Neural crest cell (in vitro differentiated cells): Measurements from ENCODE around the gene THBD. TPM values are rescaled to one million over a fixed set of nuclear protein-coding genes. Genes with fewer than 3 reads are reported as not detected.
A peak's percentile ranks its signal among the peaks of the same experiment; 100 is the strongest.

Experiments used
- DNase-seq: peaks from one replicate; pipeline ENCODE4 v3.0.0; 2021; ENCODE audit warnings: low read depth, mixed read lengths, low spot score
- H3K27ac Mint-ChIP-seq: one replicate; pipeline ENCODE4 v1.8.0; 2021; ENCODE audit warnings: mild to moderate bottlenecking, mixed read lengths; ENCODE audit not compliant: unreplicated experiment
- H3K27me3 Mint-ChIP-seq: 2 replicates; pipeline ENCODE4 v1.8.0; 2021; ENCODE audit warnings: low read depth, mild to moderate bottlenecking, mixed read lengths
- H3K36me3 Mint-ChIP-seq: 2 replicates; pipeline ENCODE4 v1.8.0; 2021; ENCODE audit warnings: low read depth, mild to moderate bottlenecking, mixed read lengths
- H3K4me1 Mint-ChIP-seq: 2 replicates; pipeline ENCODE4 v1.8.0; 2021; ENCODE audit warnings: mixed read lengths
- H3K4me3 Mint-ChIP-seq: one replicate; pipeline ENCODE4 v1.8.0; 2021; ENCODE audit warnings: mild to moderate bottlenecking, mixed read lengths
- H3K9me3 Mint-ChIP-seq: 2 replicates; pipeline ENCODE4 v1.8.0; 2021; ENCODE audit warnings: mixed read lengths
- CTCF ChIP-seq: fragments of 200-600 bp; sonication (generic); conservative IDR thresholded peaks from 2 replicates; pipeline ENCODE4 v1.5.0; 2021; ENCODE audit warnings: antibody characterized with exemption, mild to moderate bottlenecking
- total RNA-seq: library from RNA; stranded (reverse); gene quantifications from 2 replicates; pipeline ENCODE4 v1.2.1, GENCODE V29; 2021

The THBD gene
- total RNA-seq, 1 donor from 2014 or later, result 0.12 TPM

DNA sequence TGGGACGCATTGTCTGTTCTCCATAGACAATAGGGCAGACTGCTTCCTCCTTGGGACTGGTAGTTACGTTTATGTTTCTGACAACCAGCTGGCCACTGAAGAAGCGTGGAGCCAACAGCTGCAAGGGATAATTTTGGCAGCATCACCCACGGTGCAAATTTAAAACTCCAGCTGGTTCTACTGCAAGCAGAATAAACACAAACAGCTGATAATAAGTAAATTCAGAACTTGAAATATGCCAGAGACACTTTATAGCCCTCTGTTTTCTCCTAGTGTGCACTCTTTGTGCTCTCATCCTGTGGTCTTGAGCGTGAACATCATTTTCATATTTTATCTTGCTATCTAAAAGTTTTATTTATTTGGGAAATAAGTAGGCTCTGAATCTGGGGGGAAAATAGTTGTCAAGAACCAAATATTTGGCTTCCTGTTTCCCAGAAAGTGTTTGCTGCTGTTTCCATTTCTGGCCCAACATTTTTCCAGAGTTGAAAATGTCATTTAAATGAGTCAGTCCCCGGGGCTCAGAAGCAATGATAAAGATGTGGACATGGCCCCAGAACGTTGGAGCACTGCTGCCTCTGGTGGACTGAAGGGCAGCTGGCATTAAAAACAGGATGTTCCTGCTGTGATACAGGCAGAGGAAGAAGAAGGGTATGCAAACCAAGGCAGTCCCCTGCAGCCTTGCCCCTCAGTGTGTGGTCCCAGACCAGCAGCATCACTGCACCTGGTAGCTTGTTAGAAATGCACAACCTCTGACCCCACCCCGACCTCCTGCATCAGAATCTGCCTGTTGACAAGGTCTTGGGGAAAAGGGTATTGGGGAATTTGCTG is 12.5 kb upstream of the THBD start:
- Mint-ChIP-seq H3K4me1 (peaks cover 22% of the 10 kb centered on the region), H3K27ac (no peak overlapping the region), H3K27me3 (peaks cover 10% of the 10 kb centered on the region), H3K9me3 (no peaks in the 10 kb centered on the region), H3K4me3 (no peak overlapping the region), H3K36me3 (no peaks in the 10 kb centered on the region)
- peak; percentile 48 for TF ChIP-seq CTCF
- DNase-seq, result no peak

DNA sequence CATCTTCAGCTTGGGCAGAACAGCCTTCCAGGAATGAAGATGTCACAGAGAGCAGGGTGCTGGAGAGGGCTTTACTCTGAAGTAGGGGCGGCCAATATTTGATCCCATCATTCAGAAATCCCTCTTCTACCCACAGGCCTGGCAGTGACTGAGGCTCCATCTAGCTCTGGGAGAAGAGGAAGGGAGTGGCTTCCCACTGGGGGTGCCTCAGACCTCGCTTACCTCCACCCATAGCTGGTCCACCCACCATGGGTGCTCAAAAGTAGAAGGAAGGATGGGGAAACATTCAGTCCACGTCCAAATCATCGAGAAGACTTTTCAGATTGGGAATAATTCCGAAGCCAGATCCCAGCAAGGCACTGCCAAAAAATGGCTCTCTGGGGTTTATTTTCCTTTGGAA is 11.8 kb upstream of the THBD start:
- DNase-seq, result no peak
- H3K4me1 Mint-ChIP-seq, result peaks cover 22% of the 10 kb centered on the region
- H3K36me3 Mint-ChIP-seq, result no peaks in the 10 kb centered on the region
- TF ChIP-seq CTCF, result no peak
- H3K4me3 Mint-ChIP-seq, result no peak overlapping the region
- H3K27me3 Mint-ChIP-seq, result peaks cover 10% of the 10 kb centered on the region
- H3K27ac Mint-ChIP-seq, result no peak overlapping the region
- H3K9me3 Mint-ChIP-seq, result peaks cover 3% of the 10 kb centered on the region

DNA sequence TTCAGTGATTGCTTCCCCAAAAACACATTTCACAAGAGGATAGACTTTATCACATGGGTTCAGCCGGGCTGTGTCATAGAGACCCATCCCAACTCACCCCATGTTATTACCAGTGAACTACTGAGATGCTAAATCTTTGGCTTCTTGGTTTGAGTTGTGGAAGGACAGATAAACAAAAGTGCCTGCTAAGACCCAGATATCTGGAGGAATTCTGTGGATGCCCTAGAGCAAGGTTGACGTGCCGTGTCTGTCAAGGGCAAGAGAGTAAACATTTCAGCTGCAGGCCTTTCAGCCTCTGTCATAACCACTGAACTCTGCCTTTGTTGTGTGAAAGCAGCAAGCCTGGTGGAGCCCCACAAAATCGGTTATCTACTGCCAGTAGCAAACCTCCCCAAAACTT is 11.2 kb upstream of the THBD start:
- no peak for TF ChIP-seq CTCF
- DNase-seq, result no peak
- H3K9me3 Mint-ChIP-seq, result peaks cover 3% of the 10 kb centered on the region
- peaks cover 13% of the 10 kb centered on the region for H3K27me3 Mint-ChIP-seq
- no peak overlapping the region for H3K27ac Mint-ChIP-seq
- H3K36me3 Mint-ChIP-seq, result no peaks in the 10 kb centered on the region
- no peak overlapping the region for H3K4me3 Mint-ChIP-seq
- H3K4me1 Mint-ChIP-seq, result peaks cover 22% of the 10 kb centered on the region

GRCh38 chr20:23059846-23060245 is 10.4 kb upstream of the THBD start:
- H3K4me1 Mint-ChIP-seq, result peaks cover 15% of the 10 kb centered on the region
- H3K9me3 Mint-ChIP-seq, result peaks cover 3% of the 10 kb centered on the region

GRCh38 chr20:23059001-23059400 is 9.5 kb upstream of the THBD start:
- H3K36me3 Mint-ChIP-seq, result no peaks in the 10 kb centered on the region
- no peak for DNase-seq
- H3K9me3 Mint-ChIP-seq, result peaks cover 3% of the 10 kb centered on the region
- H3K27me3 Mint-ChIP-seq, result peaks cover 27% of the 10 kb centered on the region
- H3K27ac Mint-ChIP-seq, result no peak overlapping the region
- H3K4me3 Mint-ChIP-seq, result no peak overlapping the region
- H3K4me1 Mint-ChIP-seq, result peaks cover 13% of the 10 kb centered on the region
- TF ChIP-seq CTCF, result no peak

More at GRCh38 chr20:23059846-23060245, 10.4 kb upstream of the THBD start:
- no peak overlapping the region for H3K4me3 Mint-ChIP-seq
- H3K27me3 Mint-ChIP-seq, result peaks cover 21% of the 10 kb centered on the region
- no peak for DNase-seq
- H3K36me3 Mint-ChIP-seq, result no peaks in the 10 kb centered on the region
- no peak overlapping the region for H3K27ac Mint-ChIP-seq
- TF ChIP-seq CTCF, result no peak
